Activated CD4-positive, CD25-positive, alpha-beta regulatory T cell (primary cell): ENCODE results near the gene TNNT2.

Experiments used
- DNase-seq, 4 experiments: peaks; one replicate each; lab custom pipeline; 2025; lab: John Stamatoyannopoulos, UW

TNNT2 gene

DNA sequence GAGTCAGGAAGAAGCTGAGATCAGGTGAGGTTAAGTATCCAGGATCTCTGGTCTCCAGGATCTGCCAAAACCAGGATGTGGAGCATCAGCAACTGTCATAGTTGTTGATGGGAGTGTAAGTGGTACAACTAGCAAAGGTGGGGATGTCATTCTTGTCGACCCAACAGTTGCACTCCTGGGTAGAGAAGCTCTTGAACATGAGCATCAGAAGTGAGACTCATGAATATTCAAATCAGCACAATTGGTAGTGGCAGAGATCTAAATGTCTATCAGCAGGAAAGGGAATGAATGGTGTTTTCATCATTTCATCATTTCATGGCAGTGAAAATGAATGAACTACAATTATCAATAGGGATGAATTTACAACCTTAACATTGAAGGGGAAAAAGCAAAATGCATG lies 25.9 kb upstream of the TNNT2 start:
- DNase-seq, result no peak

DNA sequence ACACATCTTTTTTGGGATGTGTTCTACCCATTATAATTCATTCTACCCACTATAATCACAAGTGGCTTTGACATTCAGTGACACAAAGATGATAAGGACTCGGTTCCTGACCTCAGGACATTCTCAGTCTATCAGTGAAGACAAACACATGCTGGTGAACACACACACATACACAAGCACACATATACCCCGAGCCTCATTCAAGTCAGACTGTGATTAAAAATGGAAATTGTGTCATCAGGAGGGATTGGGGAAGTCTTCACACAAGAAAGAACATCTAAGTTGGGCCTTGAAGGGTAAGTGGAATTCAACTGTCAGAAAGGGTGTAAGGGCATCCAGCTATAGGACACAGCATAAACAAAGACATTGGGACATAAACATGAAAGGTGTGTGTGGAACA lies 24.2 kb upstream of the TNNT2 start:
- DNase-seq, result no peak

DNA sequence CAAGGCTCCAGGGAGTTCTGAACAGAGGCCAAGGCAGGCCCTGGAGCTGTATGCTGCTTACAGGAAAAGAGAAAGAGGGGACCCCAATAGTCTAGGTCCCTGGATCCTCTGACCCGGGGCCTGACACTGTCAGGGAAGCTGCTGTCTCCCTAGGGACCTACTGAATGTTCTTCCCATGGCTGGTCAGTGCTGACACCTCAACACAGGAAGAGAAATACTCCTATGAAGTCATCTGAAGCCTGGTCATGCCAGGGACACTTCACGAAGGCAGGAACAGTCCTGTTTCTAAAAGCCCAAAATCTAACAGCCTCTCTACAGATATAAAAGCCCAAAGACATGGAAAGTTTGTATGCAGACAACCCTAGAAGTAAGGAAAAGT lies 23.4 kb upstream of the TNNT2 start:
- DNase-seq, result no peak

DNA sequence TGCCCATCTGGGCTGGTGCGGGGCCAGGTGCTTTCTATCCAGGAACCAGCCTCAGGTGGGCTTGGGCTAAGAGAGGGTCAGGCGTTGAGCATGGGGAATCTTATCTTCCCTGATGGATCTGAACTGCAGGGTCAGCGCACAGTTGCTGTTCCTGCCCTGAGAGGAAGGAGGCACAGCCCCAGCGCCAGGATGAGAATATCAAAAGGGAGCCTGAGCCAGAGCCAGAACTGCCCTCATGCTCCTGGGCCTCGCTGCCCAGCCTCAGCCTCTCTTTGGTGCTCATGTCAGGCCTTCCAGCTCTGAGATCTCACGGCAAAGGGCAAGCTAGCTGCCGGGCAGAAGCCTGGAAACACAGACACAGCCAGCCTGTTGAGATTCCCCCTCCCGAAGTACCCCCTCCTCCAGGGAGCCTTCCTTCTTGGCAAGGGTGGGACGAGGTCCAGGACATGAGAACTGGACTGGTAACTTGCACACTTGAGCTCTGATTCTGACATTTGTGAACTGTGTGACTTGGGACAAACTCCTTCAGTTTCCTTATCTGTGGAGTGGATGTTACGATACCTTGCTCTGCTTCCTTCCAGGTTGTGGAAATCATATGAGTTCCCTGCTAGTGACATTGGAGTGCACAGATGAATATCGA lies 22.9 kb upstream of the TNNT2 start:
- no peak for DNase-seq

DNA sequence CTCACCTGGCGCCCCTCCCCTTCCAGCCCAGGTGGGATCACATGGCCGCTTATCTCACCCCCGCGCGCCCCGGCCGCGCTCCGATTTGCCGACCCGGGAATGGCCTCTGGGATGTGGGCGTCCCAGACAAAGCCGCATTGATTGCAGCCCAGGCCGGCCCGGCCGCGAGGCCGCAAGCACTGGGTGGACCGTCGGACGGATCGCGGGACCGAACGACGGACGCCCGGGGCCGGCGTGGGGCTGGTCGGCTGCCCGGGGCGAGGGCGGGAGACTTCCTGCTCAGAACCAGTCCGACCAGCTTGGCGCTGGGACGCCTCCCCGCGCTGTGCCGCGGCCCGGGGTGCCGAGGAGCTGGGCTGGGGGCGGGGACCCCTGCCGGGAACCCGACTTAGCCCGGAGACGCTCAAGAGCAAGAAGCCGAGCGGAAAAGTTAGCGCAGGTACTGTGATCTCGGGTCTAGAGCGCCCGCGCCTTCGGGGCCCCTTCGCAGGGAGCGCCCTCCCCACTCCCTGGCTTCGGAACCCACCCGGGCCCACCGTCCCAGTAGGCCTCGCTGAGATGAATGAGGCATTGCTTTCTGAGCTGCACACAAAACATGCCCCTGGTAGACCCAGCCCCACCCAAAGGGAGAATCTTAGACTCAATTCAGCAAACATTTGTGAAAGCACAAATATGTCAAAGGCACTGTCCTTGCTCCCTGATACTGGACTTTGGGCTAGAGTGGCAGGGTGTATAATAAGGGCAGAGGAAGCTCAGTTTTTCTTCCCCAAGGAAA lies 22.1 kb upstream of the TNNT2 start:
- DNase-seq, result no peak

DNA sequence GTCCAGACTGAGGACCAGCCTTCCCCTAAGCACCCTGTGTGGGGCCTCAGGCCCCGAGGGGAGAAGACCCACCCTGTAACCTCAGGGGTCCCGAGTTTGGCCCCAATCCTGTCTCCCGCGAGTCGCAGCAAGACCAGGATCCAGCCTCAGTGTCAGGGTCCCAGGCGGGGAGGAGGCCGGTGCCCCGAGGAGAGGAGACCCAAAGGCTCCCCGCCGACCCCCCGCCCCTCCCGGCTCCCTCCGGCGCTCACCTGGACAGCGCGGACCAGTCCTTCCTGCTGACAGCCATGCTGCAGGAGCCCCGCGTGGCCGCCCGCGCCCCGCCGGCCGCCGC lies 21.5 kb upstream of the TNNT2 start, which contains the start of gene LAD1:
Gene LAD1, minus strand, starts transcription at position 307 of the 334 bp plus-strand sequence. Its CDS starts 18 bp downstream, at position 289.
- DNase-seq, result no peak

DNA sequence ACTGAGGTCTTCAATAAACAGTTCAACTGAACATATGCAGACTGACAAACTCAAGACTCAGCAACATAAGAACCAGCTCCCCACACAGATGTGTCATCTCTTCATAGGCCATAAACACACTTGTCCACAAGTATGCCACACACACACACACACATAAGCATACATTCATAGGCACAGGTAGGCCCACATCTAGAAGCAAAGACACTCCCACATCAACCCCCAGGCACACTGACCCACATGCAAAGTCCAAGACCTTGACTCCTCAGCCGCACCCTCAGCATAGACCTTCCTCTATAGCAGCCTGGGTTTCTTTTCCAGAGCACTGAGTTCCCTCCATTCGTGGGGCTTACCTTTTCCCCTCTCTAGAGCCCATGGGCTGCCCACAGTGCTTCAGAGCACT lies 20.2 kb upstream of the TNNT2 start:
- DNase-seq, result no peak

DNA sequence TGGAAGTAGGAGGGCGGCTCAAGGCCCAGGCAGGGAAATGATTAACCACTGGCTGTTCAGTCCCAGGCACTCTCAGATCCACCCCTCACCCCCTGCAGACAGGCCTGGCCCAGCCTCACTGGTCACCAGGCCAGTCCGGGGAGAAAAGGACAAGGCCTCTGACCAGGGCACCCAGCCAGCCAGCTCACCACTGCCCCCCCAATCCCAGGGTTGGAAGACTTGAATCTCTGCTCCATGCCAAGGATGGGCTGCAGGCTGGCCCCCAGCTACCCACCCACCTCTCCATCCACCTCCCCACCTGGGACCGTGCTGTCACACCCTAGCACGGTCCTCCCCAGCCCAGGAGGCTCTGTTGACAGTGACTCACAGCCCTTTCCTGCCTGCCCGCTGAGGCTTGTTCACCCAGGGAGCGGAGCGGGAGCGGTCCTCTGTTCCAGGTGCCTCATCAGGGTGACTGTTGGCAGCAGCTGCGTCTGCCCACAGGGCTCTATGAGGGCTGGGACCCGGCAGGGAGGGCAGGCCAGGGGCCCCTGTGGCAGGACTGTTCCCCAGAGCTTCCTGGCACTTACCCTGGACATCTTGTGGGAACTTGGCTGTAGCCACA lies 19.5 kb upstream of the TNNT2 start:
- DNase-seq, result no peak

DNA sequence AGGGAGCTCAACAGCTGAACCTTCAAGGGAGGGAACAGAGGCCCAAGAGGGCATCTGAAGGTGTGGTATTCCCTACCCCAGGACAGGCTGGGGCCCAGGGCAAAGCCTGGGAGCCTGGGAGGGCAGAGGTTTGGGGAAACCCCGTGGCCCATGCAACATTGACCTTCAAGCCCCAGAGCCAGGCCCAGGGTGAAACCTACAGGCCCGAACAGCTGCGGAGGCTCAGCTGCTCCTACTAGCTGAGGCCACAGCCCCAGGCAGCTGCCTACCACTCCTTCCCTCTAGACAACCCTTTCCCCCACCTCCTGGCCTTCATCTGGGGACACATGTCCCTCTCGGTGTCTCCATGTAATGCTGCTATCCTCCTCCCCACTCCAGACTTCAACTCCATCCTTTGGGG lies 18.5 kb upstream of the TNNT2 start:
- no peak for DNase-seq

DNA sequence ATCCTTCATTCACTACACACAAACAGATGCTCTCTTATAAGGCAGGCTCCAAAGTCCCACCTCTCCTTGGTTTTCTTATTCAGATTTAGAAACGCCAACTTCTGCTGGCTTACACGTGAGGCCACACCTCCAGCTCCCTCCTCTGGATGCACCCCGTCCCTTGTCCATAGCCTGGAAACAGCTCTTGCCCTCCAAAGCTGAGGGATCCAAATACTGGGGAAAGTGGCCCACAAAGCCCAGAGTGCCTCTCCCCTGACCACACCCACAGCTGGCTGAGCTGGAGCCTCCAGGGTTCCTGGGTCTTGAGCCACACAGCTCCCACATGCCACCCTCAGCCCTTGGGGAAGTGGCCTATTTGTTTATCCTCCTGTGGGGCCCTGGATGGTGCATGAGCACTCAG lies 17.1 kb upstream of the TNNT2 start:
- DNase-seq, result no peak

DNA sequence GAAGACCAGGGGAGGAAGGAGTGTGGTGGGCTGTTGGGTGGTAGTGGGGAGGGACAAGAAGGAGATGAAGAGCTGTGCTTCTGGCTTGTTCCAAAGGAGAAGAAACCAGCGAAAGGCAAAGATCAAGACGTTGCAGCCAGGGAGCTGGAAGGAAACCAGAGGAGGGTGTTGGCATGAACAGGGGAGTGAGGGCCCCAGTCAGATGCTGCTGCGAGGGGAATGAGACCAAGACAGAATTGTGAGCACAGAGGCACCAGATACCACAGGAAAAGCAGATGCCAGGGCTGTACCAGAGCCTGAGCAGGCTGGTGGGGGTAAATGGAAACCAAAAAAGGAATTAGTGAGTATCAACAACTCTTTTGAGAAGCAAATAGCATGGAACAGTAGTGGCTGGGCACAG lies 15.6 kb upstream of the TNNT2 start:
- no peak for DNase-seq

DNA sequence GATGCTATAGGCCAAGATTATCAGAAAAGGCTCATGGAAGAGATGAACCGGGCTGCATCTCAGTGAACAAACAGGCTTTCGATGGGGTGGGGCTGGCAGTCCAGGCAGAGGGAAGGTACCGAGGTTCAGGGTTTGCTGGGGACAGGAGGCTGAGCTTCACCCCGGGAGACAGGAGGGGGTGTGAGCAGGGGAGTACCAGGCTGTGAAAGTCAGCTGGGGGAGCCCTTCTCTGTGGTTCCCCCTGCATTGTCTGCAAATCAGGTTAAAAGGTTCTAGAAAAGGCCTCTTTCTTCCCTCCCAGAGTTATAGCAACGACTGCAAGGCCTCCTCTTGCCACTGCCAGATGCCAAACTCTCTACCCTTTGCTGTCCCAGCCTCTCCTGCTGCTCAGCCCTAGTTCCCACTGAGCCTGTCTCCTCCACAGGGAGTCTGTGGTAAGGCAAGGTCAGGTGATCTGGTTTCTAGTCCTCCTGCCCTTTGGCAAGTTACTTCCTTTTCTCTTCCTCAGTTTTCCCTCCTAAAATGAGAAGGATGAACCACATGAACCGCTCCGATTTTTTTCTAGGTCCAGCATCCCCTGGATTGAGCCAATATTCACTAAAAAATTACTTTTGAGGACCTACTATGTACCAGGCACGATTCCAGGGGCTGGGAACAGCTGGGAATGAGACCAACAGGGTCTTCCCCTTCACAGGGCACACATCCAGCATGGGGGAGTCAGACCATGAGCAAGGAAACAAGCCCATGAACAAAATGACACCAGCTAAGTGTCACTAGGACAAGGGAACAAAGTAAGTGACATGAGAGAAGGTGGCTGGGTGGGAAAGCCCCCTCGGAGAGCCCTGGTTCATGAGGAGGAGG lies 14.4 kb upstream of the TNNT2 start:
- no peak for DNase-seq

DNA sequence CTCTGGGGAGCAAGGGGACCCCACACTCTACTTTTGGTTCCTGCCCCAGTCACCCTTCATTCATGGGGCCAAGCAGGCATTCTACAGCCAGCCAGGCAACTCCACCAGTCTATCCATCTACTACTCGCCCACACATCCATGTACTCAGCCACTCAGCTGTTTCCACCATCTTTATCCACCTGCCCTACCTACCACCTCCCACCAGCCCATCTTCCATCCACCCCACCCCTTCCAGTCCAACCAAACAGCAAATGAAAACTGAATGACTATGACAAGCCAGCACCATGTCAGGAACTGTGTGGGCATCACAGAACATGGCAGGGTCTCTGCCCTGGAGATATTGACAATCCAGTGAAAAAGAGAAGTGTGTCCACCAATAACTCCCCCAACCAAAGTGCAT lies 13.7 kb upstream of the TNNT2 start:
- DNase-seq, result no peak

DNA sequence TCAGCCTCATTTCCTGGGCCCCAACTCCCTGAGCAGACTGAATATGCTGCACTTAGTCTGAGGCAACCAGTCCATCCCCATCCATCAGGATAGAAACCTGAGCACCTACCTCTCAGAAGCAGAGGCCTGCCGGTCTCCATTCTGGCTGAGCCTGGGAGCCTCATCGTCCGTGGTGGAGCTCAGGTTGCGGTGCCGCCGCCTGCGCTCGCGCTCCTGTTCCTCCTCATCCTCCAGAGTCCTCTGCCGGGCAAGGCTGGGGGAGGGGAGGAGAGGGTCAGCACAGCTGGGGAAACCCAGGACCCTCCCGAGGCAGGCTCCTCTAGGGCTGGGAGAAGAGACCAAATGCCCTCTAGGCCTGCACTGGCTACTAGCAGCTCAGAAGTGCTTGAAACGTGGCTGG lies 11.6 kb upstream of the TNNT2 start:
- no peak for DNase-seq

DNA sequence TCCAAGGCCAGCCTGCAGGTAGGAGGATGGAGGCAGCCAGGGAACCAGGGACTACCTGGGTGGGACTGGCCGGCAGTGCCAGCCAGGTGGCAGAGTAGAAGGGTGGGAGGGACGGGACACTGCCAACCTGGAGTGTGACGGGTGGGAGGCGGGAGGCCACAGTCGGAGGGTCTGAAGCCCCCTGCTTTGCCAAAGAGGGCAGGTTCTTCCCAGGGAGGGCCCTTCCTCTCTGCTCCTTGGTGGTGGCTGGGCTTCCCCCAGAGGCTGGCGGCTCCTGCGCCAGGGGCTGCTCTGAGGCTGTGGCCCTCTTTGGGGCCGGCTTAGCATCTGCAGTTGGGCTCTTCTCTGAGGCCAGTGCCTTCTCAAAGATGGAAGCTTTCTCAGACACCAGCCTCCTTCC lies 8.7 kb upstream of the TNNT2 start:
- no peak for DNase-seq

DNA sequence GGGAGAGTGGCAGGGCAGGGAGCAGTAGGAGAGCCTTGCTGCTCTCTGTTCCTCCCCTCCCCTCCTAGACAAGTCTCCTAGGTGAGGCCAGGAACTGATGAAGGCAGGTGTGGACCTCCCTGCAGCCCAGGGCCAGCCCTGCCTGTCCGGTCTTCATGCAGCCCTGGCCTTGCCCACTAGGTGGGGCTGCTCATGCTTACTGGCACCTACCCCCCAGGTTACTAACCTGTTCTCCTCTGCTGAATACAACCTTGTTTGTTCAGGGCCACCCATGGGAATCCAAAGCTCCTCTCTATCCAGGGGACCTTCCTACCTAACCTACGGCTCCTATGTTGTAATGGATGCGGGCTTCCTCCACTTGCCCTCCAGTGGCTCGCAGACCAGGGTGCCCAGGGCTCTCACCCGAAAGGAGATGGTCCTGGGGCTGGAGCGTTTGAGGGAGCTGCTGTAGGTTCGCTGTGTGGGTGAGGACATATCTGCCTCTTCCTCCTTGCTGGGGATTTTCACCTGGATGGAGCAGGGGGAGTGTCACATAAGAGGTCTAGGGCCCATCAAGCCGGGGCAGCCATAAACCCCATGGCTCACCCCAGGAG lies 7.9 kb upstream of the TNNT2 start:
- no peak for DNase-seq

DNA sequence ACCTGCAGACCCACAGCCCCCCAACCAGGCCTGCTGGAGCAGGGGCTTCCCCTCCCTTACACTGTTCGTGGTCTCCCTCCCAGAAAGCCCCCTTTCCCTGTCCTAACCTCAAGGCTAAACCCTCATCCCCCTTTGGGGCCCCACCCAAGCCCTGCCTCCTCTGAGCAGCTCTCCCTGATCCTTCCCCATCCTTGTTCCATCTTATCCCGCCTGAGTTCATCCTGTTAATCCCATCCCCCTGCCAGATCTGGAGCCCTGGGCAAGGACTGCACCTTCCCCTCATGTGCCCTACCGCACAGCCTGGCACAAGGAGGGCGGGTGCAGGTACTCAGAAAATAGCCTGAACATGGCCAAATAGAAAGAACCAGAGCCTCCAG lies 6.9 kb upstream of the TNNT2 start:
- no peak for DNase-seq

DNA sequence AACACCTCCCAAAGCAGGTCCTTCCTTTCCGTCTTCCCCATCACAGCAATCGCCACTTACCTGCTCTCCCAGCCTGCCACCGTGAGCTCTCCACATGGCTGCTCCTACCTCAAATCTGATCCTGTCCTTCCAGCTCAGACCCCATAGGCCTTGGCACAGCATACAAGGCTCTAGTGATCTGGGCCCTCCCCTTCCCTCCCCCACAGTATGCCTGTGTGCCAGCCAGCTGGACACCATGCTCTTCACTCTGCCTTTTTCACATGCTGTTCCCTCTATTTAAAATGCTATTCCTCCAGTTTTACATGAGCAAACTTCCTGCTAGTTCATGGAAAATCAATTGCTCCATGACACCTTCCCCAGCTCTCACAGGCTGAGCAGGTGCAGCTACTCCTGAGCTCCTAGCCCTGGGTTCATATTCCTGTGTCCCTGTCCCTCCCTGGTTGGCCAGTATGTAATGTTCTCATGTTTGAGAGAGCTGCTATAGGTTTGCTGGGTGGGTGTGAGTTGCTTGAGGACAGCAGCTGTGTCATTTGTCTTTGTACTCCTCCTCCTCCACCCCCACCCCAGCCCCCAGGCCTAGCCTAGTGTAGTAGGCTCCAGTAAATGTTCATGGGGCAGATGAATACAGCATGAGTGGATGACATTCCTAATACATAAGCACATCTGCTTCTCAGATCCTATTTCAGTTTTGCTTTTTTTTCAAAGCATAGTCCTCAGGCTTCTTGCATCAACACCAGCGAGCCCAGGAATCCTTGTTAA lies 6.3 kb upstream of the TNNT2 start:
- DNase-seq, result no peak

DNA sequence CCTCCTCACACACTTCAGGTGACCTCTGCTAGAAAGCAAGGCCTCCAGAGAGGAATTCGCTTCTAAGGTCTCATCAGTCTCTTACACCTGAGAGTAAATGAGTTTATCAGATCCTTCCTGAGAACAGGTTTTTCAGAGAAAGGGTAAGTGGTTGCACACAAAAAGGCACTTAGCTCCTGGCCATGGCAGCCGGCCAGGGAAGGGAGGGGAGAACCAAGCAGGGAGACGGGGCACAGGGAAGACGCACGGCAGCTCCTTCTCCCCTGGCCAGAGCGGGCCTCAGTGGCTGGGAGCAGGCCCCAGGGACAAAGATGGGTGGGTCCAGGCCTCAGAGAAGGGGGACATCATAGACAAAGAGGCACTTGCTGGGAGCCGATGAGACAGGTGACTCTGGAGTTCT lies 3.6 kb upstream of the TNNT2 start:
- no peak for DNase-seq

DNA sequence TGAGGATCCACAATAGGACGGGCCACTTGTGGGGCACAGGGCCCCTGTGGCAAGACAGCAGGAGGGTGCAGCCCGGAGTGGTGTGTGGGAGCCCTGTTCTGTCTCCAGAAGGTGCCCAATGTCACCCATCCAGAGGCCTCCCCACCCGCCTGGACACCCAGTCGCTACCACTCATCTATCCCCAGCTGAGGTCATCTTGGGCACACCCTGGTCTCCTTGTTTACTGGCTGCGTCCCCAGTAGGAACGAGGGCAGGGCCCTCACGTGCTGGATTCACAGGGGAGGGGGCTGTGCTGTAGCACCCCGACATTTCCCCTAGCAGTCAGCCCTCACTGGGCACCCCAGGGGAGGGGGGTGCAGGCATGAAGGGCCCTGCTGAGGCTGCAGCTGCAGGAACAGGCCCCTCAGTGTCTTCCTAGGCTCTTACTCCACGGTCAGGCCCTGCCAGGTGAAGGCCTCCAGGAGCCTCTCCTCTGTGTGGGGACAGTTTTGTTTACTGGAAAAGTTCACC lies 2.3 kb upstream of the TNNT2 start:
- DNase-seq, result no peak

DNA sequence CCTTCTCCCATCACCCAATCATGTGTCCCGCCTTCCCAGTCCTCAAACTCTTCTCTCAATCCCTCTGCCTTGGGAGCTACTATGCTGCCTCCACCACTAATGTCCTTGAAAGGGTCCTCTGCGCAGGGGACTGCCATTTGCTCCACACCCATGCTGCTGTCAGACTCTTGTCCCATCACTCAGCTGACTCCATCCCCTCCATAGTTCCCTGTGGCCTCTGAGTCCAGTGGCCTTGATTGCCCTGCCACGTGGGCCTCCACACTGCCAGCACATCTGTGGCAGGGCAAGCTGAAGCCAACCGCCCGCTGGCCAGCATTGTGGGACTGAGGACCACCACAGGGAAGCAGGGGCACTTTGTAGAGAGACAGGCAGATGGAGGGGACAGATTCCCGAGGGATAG lies 1.3 kb upstream of the TNNT2 start:
- DNase-seq, result no peak
